Coronary artery (tissue), 2 donors: ENCODE results near the gene SLC2A13.
"Not testable (repeated sequence)": the region's sequence is repeated elsewhere in the genome, so short reads cannot be mapped to it uniquely, and the experiment has no call there.

Experiments
- DNase-seq: peaks from one replicate; pipeline ENCODE4 v3.0.0-alpha.2; 2017; ENCODE audit warnings: low spot score
- H3K27ac ChIP-seq, 2 donors: fragments of 200-600 bp; sonication (generic); one replicate each; pipeline ENCODE4 v1.5.1; 2016 to 2019
- H3K4me3 ChIP-seq: fragments of 200-600 bp; sonication (generic); 2 replicates; pipeline ENCODE4 v1.5.1; 2016; ENCODE audit warnings: mild to moderate bottlenecking, moderate library complexity
- CTCF ChIP-seq: fragments of 200-600 bp; sonication (generic); IDR thresholded peaks from one replicate; pipeline ENCODE4 v1.5.1; 2019; ENCODE audit warnings: antibody characterized with exemption

SLC2A13 gene

GRCh38 chr12:39755478-39755877 is 350.4 kb downstream of the SLC2A13 start:
- Histone ChIP-seq H3K27ac (no peak overlapping the region), H3K4me3 (no peak overlapping the region)
- TF ChIP-seq CTCF: no peak
- no peak for DNase-seq

DNA sequence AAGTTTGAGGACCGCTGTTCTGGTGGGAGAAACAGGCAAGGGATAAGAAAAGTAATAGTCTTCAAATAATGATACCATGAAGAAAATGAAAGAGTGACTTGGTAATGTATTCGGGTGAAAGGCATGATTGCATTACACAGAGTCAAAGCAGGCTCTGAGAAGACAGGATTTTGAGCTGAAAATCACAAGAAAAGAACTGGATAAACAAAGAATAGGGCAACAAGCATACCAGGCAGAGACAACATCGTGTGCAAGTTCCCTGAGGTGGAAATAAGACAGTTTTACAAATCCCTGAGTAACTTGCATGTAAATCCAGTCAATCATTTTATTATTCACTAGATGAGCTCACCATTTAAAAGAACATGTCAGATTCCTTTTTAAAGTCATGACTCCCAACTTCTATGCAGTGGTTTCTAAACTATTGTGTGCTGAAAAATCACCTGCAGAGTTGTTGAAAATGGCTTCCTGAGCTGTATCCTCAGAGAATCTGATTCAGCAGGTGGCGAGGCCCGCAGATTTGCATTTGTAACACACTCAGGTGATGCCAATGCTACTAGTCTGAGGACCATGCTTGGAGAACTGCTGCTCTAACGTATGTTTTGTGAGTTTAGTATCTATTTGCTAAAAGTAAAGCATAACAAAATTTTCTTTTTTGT is 353.3 kb downstream of the SLC2A13 start:
- H3K27ac ChIP-seq: no peak overlapping the region
- DNase-seq: no peak
- TF ChIP-seq CTCF: no peak
- no peak overlapping the region for H3K4me3 ChIP-seq

DNA sequence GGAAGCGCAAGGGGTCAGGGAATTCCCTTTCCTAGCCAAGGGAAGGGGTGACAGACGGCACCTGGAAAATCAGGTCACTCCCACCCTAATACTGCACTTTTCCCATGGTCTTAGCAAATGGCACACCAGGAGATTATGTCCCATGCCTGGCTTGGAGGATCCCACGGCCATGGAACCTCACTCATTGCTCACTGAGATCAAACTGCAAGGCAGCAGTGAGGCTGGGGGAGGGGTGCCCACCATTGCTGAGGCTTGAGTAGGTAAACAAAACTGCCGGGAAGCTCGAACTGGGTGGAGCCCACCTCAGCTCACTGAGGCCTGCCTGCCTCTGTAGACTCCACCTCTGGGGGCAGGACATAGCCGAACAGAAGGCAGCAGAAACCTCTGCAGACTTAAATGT is 359.7 kb downstream of the SLC2A13 start:
- H3K27ac ChIP-seq, H3K4me3 ChIP-seq, DNase-seq: not testable (repeated sequence)

- H3K27ac ChIP-seq: no peak overlapping the region
- no peak for TF ChIP-seq CTCF
- no peak for DNase-seq
- H3K4me3 ChIP-seq: no peak overlapping the region
These were observed 362.2 kb downstream of the SLC2A13 start for GRCh38 chr12:39743655-39744054.

DNA sequence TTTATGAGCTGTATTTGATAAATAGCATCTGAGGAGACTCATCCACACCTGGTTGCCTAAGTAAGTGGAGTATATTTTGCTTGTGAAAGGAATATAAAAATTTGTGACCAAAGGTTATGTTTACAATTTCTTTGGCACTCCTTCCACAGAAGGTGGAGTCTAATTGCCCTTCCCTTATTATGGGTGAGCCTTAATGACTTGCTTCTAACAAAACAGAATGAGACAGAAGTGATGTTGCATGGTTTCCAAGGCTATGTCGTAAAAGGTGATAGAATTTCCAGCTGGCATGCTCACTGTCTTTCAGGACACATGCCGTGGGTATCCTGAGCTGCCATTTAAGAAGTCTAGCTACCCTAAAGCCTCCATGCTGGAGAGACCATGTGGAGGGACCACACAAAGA is 369.5 kb downstream of the SLC2A13 start:
- TF ChIP-seq CTCF: no peak
- DNase-seq: no peak
- no peak overlapping the region for H3K4me3 ChIP-seq
- no peak overlapping the region for H3K27ac ChIP-seq

GRCh38 chr12:39723831-39724230 is 382.1 kb downstream of the SLC2A13 start:
- Histone ChIP-seq H3K4me3 (no peak overlapping the region), H3K27ac (no peak overlapping the region)
- no peak for DNase-seq
- no peak for TF ChIP-seq CTCF

- H3K27ac ChIP-seq: no peak overlapping the region
- DNase-seq: no peak
- no peak for TF ChIP-seq CTCF
- H3K4me3 ChIP-seq: no peak overlapping the region
These were observed 383.4 kb downstream of the SLC2A13 start for GRCh38 chr12:39722504-39722903.
